ENCODE results near the gene ARF5.
"Not testable (repeated sequence)": the region's sequence is repeated elsewhere in the genome, so short reads cannot be mapped to it uniquely, and the experiment has no call there.

The ARF5 gene

DNA sequence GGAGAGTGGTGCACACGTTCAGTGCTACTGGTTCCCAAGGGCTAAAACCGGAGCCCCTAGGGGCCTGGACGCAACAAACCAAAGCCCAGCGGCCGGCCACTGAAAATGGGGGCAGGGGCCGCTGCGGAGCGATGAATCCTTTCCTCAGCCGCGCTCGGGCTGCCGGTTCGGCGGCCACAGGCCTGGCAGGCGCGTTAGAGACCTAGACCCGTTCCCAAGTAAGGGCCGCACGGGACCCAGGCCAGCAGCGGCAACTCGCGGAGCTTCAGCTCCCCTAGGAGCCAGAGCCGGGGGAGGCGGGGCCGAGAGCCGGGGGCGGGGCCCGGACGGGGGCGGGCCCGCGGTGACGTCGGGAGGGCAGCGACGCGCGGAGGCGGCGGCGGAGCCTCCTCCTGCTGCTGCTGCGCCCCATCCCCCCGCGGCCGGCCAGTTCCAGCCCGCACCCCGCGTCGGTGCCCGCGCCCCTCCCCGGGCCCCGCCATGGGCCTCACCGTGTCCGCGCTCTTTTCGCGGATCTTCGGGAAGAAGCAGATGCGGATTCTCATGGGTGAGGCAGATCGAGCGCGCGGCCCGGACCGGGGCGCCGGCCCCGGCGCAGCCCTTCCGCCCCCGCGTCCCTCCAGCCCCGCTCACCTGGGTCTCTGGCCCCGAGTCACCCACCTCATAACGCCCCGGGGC, at the start of gene ARF5:
ARF5 (plus strand) TSS at position 393 of the 678 bp plus-strand sequence; CDS start at position 481, 88 bp downstream.
- no peaks in the 10 kb centered on the region for H3F3A ChIP-seq (ENCODE audit: insufficient read depth, low read length)
- peak within 1 kb of the TSS; percentile 95 for H3K4me3 ChIP-seq (ENCODE audit: low read length)
- H3K9me3 ChIP-seq (replicated peaks; ENCODE audit: insufficient read depth, low read length): no peaks in the 10 kb centered on the region
- peak within 1 kb of the TSS; percentile 96 for H2AFZ ChIP-seq (ENCODE audit: low read length)
- H3K9ac ChIP-seq (ENCODE audit: low read length): peak within 1 kb of the TSS; percentile 96
- peaks cover 40% of the 10 kb centered on the region for H3K79me2 ChIP-seq (ENCODE audit: low read length)
- H3K27me3 ChIP-seq (replicated peaks; ENCODE audit: insufficient read depth, low read length): no peaks in the 10 kb centered on the region
- no peaks in the 10 kb centered on the region for H3K9me2 ChIP-seq (replicated peaks; ENCODE audit: insufficient read depth, low read length)
- TF ChIP-seq EZH2 (optimal IDR thresholded peaks at IDR 0.05; ENCODE audit: low read depth, low read length): no peak
- TF ChIP-seq, protein P1, sequence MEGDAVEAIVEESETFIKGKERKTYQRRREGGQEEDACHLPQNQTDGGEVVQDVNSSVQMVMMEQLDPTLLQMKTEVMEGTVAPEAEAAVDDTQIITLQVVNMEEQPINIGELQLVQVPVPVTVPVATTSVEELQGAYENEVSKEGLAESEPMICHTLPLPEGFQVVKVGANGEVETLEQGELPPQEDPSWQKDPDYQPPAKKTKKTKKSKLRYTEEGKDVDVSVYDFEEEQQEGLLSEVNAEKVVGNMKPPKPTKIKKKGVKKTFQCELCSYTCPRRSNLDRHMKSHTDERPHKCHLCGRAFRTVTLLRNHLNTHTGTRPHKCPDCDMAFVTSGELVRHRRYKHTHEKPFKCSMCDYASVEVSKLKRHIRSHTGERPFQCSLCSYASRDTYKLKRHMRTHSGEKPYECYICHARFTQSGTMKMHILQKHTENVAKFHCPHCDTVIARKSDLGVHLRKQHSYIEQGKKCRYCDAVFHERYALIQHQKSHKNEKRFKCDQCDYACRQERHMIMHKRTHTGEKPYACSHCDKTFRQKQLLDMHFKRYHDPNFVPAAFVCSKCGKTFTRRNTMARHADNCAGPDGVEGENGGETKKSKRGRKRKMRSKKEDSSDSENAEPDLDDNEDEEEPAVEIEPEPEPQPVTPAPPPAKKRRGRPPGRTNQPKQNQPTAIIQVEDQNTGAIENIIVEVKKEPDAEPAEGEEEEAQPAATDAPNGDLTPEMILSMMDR (IDR thresholded peaks at IDR 0.05; ENCODE audit: low read length): no peak
- TF ChIP-seq EZH2phosphoT487 (IDR thresholded peaks at IDR 0.05; ENCODE audit: low read length): no peak
- peaks cover 8% of the 10 kb centered on the region; the same call in 1 of the 2 replicates for H3K36me3 ChIP-seq (replicated peaks; ENCODE audit: insufficient read depth, low read length)
- H3K4me2 ChIP-seq (ENCODE audit: low read depth, low read length): peak within 1 kb of the TSS; percentile 97
- peaks cover 26% of the 10 kb centered on the region for H3K4me1 ChIP-seq (ENCODE audit: low read length)
- DNase-seq: peak; percentile 92
- H4K20me1 ChIP-seq (ENCODE audit: insufficient read depth, low read length): no peaks in the 10 kb centered on the region
- peak within 1 kb of the TSS; percentile 51; the same call in 1 of the 2 replicates for H3K27ac ChIP-seq (ENCODE audit: low read length)

DNA sequence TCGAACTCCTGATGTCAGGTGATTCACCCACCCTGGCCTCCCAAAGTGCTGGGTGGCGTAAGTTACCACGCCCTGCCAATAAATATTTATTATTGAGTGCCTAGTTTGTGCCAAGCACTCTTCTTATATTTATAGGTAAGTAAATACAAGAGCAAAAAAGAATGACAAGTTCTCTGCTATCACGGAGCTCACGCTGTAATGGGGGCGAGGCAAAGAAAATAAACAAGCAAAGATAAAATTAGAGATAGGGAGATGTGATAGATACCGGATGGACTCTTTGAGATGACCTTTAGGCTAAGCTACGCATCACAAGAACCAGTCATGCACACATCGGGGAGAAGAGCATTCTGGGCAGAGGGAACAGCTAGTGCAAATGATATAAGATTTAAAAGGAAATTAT, 49.1 kb upstream of the ARF5 start:
- H3K79me2 ChIP-seq (ENCODE audit: low read length): no peaks in the 10 kb centered on the region

DNA sequence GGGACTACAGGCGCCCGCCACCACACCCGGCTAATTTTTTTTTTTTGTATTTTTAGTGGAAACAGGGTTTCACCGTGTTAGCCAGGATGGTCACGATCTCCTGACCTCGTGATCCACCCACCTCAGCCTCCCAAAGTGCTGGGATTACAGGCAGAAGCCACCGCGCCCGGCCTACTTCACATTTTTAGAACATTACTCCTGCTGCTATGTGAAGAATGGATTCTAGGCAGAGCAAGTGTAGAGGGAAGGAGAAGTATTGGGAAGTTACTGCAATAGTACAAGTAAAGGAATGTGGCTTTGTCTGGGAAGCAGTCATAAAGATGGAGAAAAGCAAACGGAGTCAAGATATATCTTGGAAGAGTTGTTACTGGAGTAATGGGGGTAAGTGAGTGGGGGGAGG, 47.8 kb upstream of the ARF5 start:
- H3K27me3 ChIP-seq (replicated peaks; ENCODE audit: insufficient read depth, low read length); H3K4me3 ChIP-seq (ENCODE audit: low read length); H2AFZ ChIP-seq (ENCODE audit: low read length); H3K9me3 ChIP-seq (replicated peaks; ENCODE audit: insufficient read depth, low read length); H3K79me2 ChIP-seq (ENCODE audit: low read length); H3K36me3 ChIP-seq (replicated peaks; ENCODE audit: insufficient read depth, low read length); H4K20me1 ChIP-seq (ENCODE audit: insufficient read depth, low read length); H3K9ac ChIP-seq (ENCODE audit: low read length); DNase-seq; H3K27ac ChIP-seq (ENCODE audit: low read length); H3K4me2 ChIP-seq (ENCODE audit: low read depth, low read length); H3K4me1 ChIP-seq (ENCODE audit: low read length); H3K9me2 ChIP-seq (replicated peaks; ENCODE audit: insufficient read depth, low read length); H3F3A ChIP-seq (ENCODE audit: insufficient read depth, low read length): not testable (repeated sequence)

More for the DNA sequence above, 49.1 kb upstream of the ARF5 start:
- TF ChIP-seq EZH2phosphoT487 (IDR thresholded peaks at IDR 0.05; ENCODE audit: low read length) (no peak), EZH2 (optimal IDR thresholded peaks at IDR 0.05; ENCODE audit: low read depth, low read length) (no peak)
- TF ChIP-seq, protein P1 (IDR thresholded peaks at IDR 0.05; ENCODE audit: low read length): no peak
- H2AFZ ChIP-seq (ENCODE audit: low read length): no peak overlapping the region
- no peaks in the 10 kb centered on the region for H3K9me2 ChIP-seq (replicated peaks; ENCODE audit: insufficient read depth, low read length)
- H3K4me2 ChIP-seq (ENCODE audit: low read depth, low read length): no peak overlapping the region
- H4K20me1 ChIP-seq (ENCODE audit: insufficient read depth, low read length): no peaks in the 10 kb centered on the region
- no peaks in the 10 kb centered on the region for H3K36me3 ChIP-seq (replicated peaks; ENCODE audit: insufficient read depth, low read length)
- DNase-seq: no peak
- no peaks in the 10 kb centered on the region for H3F3A ChIP-seq (ENCODE audit: insufficient read depth, low read length)
- H3K9me3 ChIP-seq (replicated peaks; ENCODE audit: insufficient read depth, low read length): no peaks in the 10 kb centered on the region
- H3K27me3 ChIP-seq (replicated peaks; ENCODE audit: insufficient read depth, low read length): no peaks in the 10 kb centered on the region
- no peak overlapping the region for H3K9ac ChIP-seq (ENCODE audit: low read length)
- H3K4me3 ChIP-seq (ENCODE audit: low read length): no peak overlapping the region
- H3K4me1 ChIP-seq (ENCODE audit: low read length): no peaks in the 10 kb centered on the region
- H3K27ac ChIP-seq (ENCODE audit: low read length): no peak overlapping the region

DNA sequence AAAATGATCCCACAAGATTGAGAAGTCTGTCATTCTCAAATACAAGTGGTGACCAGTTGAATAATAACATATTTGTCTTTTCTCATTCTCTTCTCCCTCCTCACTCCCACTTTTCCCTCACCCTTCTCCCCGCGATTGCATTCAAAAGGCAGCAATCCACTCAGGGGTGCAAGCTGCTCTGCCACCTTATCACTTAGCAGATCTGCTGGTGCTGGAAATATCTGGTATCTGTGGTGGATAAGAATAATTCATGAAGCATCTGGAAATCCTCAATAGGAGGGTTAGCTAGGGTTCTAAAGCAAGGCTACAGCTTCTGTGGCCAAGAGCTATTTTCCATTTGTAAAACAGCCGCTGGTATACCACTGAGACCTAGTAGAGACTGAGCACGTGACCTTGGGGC, 46.7 kb upstream of the ARF5 start:
- Histone ChIP-seq H3K79me2 (ENCODE audit: low read length) (no peaks in the 10 kb centered on the region), H3K27me3 (replicated peaks; ENCODE audit: insufficient read depth, low read length) (no peaks in the 10 kb centered on the region), H2AFZ (ENCODE audit: low read length) (no peak overlapping the region), H3K9me2 (replicated peaks; ENCODE audit: insufficient read depth, low read length) (no peaks in the 10 kb centered on the region), H3K36me3 (replicated peaks; ENCODE audit: insufficient read depth, low read length) (no peaks in the 10 kb centered on the region), H3K4me2 (ENCODE audit: low read depth, low read length) (no peak overlapping the region), H3K4me1 (ENCODE audit: low read length) (no peaks in the 10 kb centered on the region), H3K27ac (ENCODE audit: low read length) (no peak overlapping the region), H3K9me3 (replicated peaks; ENCODE audit: insufficient read depth, low read length) (no peaks in the 10 kb centered on the region), H3F3A (ENCODE audit: insufficient read depth, low read length) (no peaks in the 10 kb centered on the region), H4K20me1 (ENCODE audit: insufficient read depth, low read length) (no peaks in the 10 kb centered on the region), H3K4me3 (ENCODE audit: low read length) (no peak overlapping the region), H3K9ac (ENCODE audit: low read length) (no peak overlapping the region)
- TF ChIP-seq EZH2 (optimal IDR thresholded peaks at IDR 0.05; ENCODE audit: low read depth, low read length): no peak
- no peak for TF ChIP-seq EZH2phosphoT487 (IDR thresholded peaks at IDR 0.05; ENCODE audit: low read length)
- TF ChIP-seq, protein P1 (IDR thresholded peaks at IDR 0.05; ENCODE audit: low read length): no peak
- no peak for DNase-seq
